Smooth muscle cell (in vitro differentiated cells): ENCODE results near the gene DLL4. TPM values are rescaled to one million over a fixed set of nuclear protein-coding genes. Genes with fewer than 3 reads are reported as not detected.

Source experiments
- DNase-seq: peaks from one replicate; lab custom pipeline; 2025; ENCODE audit not compliant: unreplicated experiment; lab: John Stamatoyannopoulos, UW
- H2AFZ ChIP-seq: fragments of 200-600 bp; sonication (generic); 2 replicates; pipeline ENCODE4 v1.6.0; 2016; ENCODE audit warnings: antibody characterized with exemption, low read depth, mild to moderate bottlenecking
- H3F3A ChIP-seq: fragments of 200-600 bp; sonication (generic); 2 replicates; pipeline ENCODE4 v1.6.0; 2017; ENCODE audit warnings: antibody characterized with exemption, low read depth
- H3K27ac ChIP-seq: fragments of 200-600 bp; sonication (generic); 2 replicates; pipeline ENCODE4 v1.5.1; 2016; ENCODE audit warnings: low read depth, mild to moderate bottlenecking
- H3K27me3 ChIP-seq: fragments of 200-600 bp; sonication (generic); 2 replicates; pipeline ENCODE4 v1.6.1; 2016; ENCODE audit warnings: low read depth, mild to moderate bottlenecking
- H3K36me3 ChIP-seq: fragments of 200-600 bp; sonication (generic); 2 replicates; pipeline ENCODE4 v1.5.1; 2016; ENCODE audit warnings: low read depth
- H3K4me1 ChIP-seq: fragments of 200-600 bp; sonication (generic); 2 replicates; pipeline ENCODE4 v1.5.1; 2016; ENCODE audit warnings: low read depth
- H3K4me2 ChIP-seq: fragments of 200-600 bp; sonication (generic); 2 replicates; pipeline ENCODE4 v1.6.0; 2016; ENCODE audit warnings: mild to moderate bottlenecking
- H3K4me3 ChIP-seq: fragments of 200-600 bp; sonication (generic); 2 replicates; pipeline ENCODE4 v1.5.1; 2016; ENCODE audit warnings: mild to moderate bottlenecking
- H3K79me2 ChIP-seq: fragments of 200-600 bp; sonication (generic); 2 replicates; pipeline ENCODE4 v1.6.0; 2016; ENCODE audit warnings: low read depth, mild to moderate bottlenecking
- H3K9ac ChIP-seq: fragments of 200-600 bp; sonication (generic); 2 replicates; pipeline ENCODE4 v1.6.0; 2016; ENCODE audit warnings: low read depth
- H3K9me3 ChIP-seq: fragments of 200-600 bp; sonication (generic); replicated peaks from 2 replicates; pipeline ENCODE4 v1.5.1; 2016; ENCODE audit warnings: low read depth
- H4K20me1 ChIP-seq: fragments of 200-600 bp; sonication (generic); 2 replicates; pipeline ENCODE4 v1.6.0; 2016; ENCODE audit warnings: low read depth
- WGBS: methylation state at CpG from one replicate; pipeline ENCODE4 v1.1.7; 2016; ENCODE audit warnings: low lambda C conversion rate; 5-methylcytosine and 5-hydroxymethylcytosine counted together
- polyA plus RNA-seq: library from polyadenylated mRNA; unstranded; fragments of >200 nt; fragmentation: Nextera tagmentation; extraction: Ambion mirVana; gene quantifications from 2 replicates; pipeline ENCODE4 v1.2.1, GENCODE V29; 2016
- total RNA-seq: library from RNA; depleted of rRNA; stranded (reverse); fragments of >200 nt; gene quantifications from 2 replicates; pipeline ENCODE4 v1.2.3, GENCODE V29; 2014
- TF ChIP-seq, protein P1 (sequence below): fragments of 200-600 bp; sonication (generic); IDR thresholded peaks from 2 replicates; pipeline ENCODE4 v1.5.1; 2017; ENCODE audit warnings: borderline replicate concordance, mild to moderate bottlenecking, antibody characterized with exemption; ENCODE audit not compliant: insufficient read depth, poor library complexity, severe bottlenecking

Gene DLL4
- total and polyA plus RNA-seq, 2 experiments from 2014 or later = not detected

DNA sequence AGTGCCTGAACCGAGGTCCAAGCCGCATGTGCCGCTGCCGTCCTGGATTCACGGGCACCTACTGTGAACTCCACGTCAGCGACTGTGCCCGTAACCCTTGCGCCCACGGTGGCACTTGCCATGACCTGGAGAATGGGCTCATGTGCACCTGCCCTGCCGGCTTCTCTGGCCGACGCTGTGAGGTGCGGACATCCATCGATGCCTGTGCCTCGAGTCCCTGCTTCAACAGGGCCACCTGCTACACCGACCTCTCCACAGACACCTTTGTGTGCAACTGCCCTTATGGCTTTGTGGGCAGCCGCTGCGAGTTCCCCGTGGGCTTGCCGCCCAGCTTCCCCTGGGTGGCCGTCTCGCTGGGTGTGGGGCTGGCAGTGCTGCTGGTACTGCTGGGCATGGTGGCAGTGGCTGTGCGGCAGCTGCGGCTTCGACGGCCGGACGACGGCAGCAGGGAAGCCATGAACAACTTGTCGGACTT, 7.1 kb downstream of the DLL4 start:
- Histone ChIP-seq H2AFZ (no peak overlapping the region), H3F3A (no peaks in the 10 kb centered on the region)

DNA sequence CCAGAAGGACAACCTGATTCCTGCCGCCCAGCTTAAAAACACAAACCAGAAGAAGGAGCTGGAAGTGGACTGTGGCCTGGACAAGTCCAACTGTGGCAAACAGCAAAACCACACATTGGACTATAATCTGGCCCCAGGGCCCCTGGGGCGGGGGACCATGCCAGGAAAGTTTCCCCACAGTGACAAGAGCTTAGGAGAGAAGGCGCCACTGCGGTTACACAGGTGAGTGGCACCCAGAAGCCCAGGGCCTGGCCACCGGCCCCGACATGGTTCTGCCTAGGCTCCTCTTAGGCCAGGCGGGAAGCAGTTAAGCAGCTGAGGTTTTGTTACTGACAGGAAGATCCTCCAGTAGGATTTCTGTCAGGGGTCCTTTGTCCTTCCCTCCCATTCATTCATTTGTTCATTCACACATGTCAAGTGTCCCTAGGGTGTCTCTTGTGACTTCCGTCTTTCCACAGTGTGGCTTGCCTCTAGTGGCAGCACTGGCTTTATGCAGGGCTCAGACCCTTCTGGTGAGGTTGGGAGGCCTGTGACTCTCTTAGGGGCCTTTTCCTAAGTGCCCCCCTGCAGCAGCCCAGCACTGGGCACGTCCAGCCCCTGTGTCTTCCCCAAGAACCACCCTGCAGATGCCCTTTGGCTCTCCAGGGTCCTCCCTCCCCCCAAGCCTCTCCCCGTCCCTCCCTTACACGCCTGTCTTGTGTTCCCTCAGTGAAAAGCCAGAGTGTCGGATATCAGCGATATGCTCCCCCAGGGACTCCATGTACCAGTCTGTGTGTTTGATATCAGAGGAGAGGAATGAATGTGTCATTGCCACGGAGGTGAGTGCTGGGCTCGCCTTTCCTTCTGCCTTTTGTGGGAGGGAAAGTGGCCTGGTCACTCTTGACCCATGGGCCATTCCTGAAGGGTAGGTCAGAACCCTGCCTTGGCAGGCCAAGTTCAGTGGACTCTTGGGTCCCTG, 7.8 kb downstream of the DLL4 start:
- Histone ChIP-seq H3K9ac (no peak overlapping the region), H3K79me2 (no peaks in the 10 kb centered on the region), H3K27me3 (peaks cover 24% of the 10 kb centered on the region), H3K9me3 (no peaks in the 10 kb centered on the region), H3K27ac (no peak overlapping the region), H4K20me1 (no peaks in the 10 kb centered on the region), H3K4me3 (no peak overlapping the region), H3K4me1 (peaks cover 5% of the 10 kb centered on the region), H3F3A (peaks cover under 1% of the 10 kb centered on the region), H2AFZ (no peak overlapping the region), H3K36me3 (no peaks in the 10 kb centered on the region), H3K4me2 (no peak overlapping the region)
- TF ChIP-seq, protein P1, sequence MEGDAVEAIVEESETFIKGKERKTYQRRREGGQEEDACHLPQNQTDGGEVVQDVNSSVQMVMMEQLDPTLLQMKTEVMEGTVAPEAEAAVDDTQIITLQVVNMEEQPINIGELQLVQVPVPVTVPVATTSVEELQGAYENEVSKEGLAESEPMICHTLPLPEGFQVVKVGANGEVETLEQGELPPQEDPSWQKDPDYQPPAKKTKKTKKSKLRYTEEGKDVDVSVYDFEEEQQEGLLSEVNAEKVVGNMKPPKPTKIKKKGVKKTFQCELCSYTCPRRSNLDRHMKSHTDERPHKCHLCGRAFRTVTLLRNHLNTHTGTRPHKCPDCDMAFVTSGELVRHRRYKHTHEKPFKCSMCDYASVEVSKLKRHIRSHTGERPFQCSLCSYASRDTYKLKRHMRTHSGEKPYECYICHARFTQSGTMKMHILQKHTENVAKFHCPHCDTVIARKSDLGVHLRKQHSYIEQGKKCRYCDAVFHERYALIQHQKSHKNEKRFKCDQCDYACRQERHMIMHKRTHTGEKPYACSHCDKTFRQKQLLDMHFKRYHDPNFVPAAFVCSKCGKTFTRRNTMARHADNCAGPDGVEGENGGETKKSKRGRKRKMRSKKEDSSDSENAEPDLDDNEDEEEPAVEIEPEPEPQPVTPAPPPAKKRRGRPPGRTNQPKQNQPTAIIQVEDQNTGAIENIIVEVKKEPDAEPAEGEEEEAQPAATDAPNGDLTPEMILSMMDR = no peak
- DNase-seq = no peak
- WGBS = 88% methylated on average over 15 of the region's 15 CpGs

More for the DNA sequence above, 7.1 kb downstream of the DLL4 start:
- no peak overlapping the region for H3K4me3 ChIP-seq
- peaks cover 31% of the 10 kb centered on the region for H3K27me3 ChIP-seq
- H3K4me1 ChIP-seq = peaks cover 4% of the 10 kb centered on the region
- H4K20me1 ChIP-seq = no peaks in the 10 kb centered on the region
- H3K36me3 ChIP-seq = no peaks in the 10 kb centered on the region
- H3K9me3 ChIP-seq = no peaks in the 10 kb centered on the region
- no peaks in the 10 kb centered on the region for H3K79me2 ChIP-seq
- WGBS = 95% methylated on average over 31 of the region's 31 CpGs
- H3K4me2 ChIP-seq = no peak overlapping the region
- DNase-seq = no peak
- no peak overlapping the region for H3K9ac ChIP-seq
- TF ChIP-seq, protein P1 = no peak
- H3K27ac ChIP-seq = no peak overlapping the region

DNA sequence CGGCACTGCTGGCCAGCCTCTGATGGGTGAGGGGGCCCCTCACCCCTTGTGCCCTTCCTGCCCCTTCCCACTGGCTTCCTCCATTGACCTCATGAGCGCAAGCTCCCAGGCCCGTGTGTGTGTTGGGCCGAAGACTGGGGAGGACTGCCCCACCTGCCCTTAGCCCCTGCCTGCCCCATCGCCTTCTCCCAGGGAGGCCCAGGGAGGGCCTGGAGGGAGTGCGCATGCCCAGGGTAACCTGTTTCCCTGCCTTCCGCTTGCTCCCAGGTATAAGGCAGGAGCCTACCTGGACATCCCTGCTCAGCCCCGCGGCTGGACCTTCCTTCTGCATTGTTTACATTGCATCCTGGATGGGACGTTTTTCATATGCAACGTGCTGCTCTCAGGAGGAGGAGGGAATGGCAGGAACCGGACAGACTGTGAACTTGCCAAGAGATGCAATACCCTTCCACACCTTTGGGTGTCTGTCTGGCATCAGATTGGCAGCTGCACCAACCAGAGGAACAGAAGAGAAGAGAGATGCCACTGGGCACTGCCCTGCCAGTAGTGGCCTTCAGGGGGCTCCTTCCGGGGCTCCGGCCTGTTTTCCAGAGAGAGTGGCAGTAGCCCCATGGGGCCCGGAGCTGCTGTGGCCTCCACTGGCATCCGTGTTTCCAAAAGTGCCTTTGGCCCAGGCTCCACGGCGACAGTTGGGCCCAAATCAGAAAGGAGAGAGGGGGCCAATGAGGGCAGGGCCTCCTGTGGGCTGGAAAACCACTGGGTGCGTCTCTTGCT, 8.8 kb downstream of the DLL4 start:
- Histone ChIP-seq H3K4me3 (no peak overlapping the region), H3K9ac (no peak overlapping the region), H4K20me1 (no peaks in the 10 kb centered on the region), H3K27ac (no peak overlapping the region), H3K4me2 (no peak overlapping the region), H3K27me3 (peaks cover 14% of the 10 kb centered on the region), H3K79me2 (no peaks in the 10 kb centered on the region), H3K4me1 (peaks cover 5% of the 10 kb centered on the region), H2AFZ (no peak overlapping the region), H3F3A (peaks cover 8% of the 10 kb centered on the region), H3K9me3 (no peaks in the 10 kb centered on the region), H3K36me3 (no peaks in the 10 kb centered on the region)
- TF ChIP-seq, protein P1 = no peak
- 84% methylated on average over 19 of the region's 19 CpGs for WGBS
- DNase-seq = no peak
